HG03575 (cell line): Measurements from ENCODE around the gene TBR1.

Experiments
- ATAC-seq: cut with Tn5 transposase; IDR thresholded peaks from one replicate; pipeline ENCODE4 v1.9.1; 2021; ENCODE audit not compliant: unreplicated experiment, insufficient number of reproducible peaks, low FRiP score; ENCODE audit errors: extremely low read depth

Gene TBR1

DNA sequence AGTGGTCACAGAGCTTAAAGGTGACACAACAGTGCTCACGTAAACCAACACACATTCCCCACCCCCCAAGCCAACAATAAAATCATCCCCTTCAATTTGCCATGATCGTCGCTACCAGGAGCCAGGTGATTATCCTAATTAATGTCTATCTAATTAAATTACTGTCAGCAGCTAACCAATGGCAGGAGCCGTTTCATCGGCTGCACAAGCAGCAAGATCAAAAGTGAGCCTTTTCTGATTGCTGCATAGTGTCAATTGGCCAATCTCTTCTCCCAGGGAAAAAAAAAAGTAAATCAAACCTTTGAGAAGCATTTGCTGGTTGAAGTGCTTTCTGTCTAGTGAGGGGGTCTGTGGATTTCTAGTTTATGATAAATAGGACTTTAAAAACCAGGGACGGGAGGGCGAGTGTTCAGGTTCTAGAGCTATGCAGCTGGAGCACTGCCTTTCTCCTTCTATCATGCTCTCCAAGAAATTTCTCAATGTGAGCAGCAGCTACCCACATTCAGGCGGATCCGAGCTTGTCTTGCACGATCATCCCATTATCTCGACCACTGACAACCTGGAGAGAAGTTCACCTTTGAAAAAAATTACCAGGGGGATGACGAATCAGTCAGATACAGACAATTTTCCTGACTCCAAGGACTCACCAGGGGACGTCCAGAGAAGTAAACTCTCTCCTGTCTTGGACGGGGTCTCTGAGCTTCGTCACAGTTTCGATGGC is at the start of gene TBR1:
Gene TBR1, plus strand, starts transcription at position 311 of the 721 bp plus-strand sequence. Its CDS starts 114 bp downstream, at position 425.
- no peak for ATAC-seq

GRCh38 chr2:161367675-161368074 is 48.4 kb upstream of the TBR1 start:
- no peak for ATAC-seq

GRCh38 chr2:161369311-161369710 is 46.8 kb upstream of the TBR1 start:
- ATAC-seq = no peak

- no peak for ATAC-seq
Measured at GRCh38 chr2:161370981-161371380, 45.1 kb upstream of the TBR1 start.

- no peak for ATAC-seq
Measured at GRCh38 chr2:161371869-161372268, 44.2 kb upstream of the TBR1 start.

DNA sequence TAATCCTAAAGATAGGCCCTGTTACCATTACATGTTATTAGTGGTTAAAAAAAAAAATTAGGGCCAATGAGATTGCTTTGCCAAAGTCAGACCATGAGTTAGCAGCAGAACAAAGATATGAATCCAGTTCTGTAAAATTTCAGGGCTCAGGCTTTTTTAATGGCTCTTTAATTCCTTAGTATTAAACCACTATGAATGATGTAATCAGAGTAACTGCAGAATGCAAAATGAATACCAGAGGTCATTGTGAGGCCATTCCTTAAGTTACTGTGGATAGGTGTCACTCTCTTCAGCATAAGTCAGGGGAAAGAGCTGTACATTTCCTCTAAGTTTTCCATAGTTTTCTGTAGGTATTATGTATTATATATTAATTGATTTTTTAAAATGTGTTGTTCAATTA is 42.2 kb upstream of the TBR1 start:
- ATAC-seq = no peak

DNA sequence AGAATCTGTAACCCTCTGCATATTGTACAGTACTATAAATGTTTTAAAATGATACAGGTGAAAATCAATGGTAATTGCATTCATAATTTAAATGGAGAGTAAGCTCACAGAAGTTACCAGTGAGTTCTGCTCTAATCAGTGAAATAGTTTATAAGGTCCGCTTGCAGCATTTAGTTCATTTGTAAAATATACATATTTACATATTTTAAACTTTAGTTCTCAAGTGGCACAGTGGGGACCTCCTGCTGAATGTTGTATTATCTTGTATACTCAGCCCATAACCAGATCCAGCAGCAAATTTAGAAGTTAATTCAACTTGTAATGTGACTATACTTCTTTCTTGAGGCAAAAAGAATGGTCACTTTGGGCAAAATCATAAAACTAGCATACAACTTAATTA is 41.7 kb upstream of the TBR1 start:
- ATAC-seq = no peak

DNA sequence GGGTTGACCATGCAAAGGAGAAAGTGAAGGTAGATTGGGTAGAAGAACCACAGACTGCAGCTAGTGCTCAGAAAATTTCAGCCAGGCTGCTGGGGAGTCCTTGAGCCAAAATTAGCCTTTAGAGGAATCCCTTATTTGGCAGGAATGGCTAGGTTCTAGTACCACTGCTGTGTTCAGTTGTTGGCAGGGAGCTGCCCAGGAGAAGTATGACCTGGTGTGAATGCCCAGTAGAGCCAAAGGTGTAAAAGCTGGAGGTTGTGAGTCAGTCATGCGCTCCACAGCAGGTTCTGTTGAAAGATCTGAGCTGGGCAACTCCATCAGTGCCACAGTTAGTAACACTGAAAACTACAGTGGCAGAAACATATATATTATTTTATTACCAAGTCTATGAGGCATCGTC is 36.4 kb upstream of the TBR1 start:
- no peak for ATAC-seq

DNA sequence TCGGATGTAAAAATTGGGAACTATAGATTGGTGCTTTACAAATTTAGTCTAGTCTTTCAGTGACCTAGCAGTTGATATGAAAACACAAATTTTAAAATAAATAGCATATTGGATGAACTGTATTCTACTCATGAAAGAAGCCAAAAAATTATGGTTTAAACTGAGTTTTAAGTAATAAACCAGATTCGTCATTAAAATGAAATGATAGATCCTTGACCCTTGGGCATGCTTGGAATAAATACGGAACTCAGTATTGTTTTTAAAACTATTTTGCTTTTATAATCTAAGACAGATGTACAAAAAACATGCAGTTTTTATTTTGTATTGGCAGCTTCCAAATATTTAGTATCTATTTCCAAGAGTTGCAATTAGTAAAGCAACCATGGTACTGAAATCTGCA is 34.6 kb upstream of the TBR1 start:
- no peak for ATAC-seq

GRCh38 chr2:161382747-161383146 is 33.4 kb upstream of the TBR1 start:
- ATAC-seq = no peak

- ATAC-seq = peak; percentile 62
Measured at GRCh38 chr2:161384864-161385263, 31.2 kb upstream of the TBR1 start.

GRCh38 chr2:161386228-161386824 is 29.8 kb upstream of the TBR1 start:
- ATAC-seq = peak; percentile 34

- no peak for ATAC-seq
Measured at GRCh38 chr2:161388146-161388779, 27.8 kb upstream of the TBR1 start.

DNA sequence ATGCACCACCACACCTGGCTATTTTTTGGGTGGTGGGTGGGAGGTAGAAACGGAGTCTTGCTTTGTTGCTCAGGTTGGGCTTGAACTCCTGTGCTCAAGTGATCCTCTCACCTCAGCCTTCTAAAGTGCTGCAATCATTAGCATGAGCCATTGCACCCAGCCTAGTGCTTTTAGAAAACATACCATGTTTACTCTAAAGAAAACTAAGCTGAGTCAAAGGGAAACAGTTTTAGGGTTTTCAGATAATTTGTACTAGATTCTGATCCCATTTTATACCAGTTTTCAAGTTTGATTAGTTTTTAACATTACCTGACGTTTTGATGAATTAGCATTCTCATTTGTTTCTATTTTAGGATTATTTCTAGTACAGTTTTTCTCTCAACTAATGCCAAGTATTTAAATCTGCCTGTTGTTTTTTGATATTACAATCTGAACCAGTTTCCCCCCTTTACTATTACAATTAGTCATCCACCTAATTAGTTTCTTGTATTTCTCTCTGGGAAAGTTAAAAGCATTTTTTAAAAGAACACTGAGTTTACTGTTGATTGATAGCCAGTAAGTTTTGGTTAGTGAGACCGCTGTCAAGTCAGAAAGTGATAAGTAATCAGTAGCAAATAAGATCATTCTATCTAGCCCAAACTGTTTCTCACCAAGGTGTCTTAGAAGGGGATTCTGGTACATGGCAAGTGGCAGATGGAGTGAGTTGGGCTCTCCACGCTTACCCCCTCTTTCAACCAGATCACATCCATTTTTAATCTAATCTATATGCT is 24.2 kb upstream of the TBR1 start:
- ATAC-seq = no peak

- ATAC-seq = no peak
Measured at GRCh38 chr2:161400076-161400475, 16.0 kb upstream of the TBR1 start.

DNA sequence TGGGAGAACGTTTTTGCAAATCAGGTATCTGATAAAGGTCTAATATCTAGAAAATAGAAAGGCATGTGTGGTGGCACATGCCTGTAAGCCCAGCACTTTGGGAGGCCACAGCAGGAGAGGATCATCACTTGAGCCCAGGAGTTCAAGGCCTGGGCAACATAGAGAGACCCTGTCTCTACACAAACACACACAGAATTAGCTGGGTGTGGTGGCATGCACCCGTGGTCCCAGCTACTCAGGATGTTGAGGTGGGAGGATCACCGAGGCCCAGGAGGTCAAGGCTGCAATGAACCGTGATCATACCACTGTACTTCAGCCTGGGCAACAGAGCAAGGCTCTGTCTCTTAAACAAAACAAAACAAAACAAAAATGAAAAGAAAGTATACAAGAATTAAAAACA is 13.8 kb upstream of the TBR1 start:
- no peak for ATAC-seq

DNA sequence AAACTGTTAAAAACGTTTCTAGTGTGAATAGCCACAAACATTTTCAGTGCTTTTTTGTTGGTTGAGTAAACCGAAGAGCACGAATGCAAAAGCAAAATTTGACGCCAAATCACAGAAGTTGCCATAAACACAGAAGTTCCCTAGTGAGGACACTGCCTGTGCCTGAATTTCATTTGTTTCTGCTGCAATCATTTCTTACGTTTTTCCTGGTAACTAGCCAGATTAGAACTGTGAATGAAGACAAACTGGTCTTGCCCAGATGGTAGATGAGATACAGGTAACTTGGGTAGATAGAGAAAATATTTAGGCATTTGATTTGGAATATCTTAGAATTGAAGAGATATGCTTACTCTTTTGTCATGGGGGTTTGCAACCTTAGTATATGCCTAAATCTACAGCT is 9.8 kb upstream of the TBR1 start:
- no peak for ATAC-seq

DNA sequence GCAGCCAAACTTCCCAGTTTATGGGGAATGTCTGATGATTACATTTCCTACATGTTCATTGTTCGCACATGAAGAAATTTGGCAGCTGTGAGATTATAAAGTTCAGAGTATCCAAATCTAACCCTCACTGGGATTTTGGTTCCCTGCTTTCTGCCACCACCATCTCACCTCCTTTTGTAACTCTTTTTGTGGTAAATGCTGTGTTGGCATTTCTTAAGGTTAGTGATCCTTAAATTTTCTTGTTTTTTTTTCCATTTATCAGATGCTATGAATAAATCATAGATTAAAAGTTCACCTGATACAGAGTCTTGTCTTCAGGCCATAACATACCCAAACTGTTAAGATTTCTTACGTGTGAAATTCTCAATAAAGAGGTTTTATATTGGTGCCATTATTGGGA is 8.5 kb upstream of the TBR1 start:
- no peak for ATAC-seq

- ATAC-seq = no peak
Measured at GRCh38 chr2:161409308-161409907, 6.7 kb upstream of the TBR1 start.
